GM12865 (cell line): Measurements from ENCODE around the gene FAM229A.

Experiments
- DNase-seq: peaks from one replicate; pipeline ENCODE4 v3.0.0; 2010; ENCODE audit warnings: low read depth
- H3K4me3 ChIP-seq: 2 replicates; pipeline ENCODE4 v1.5.1; 2011; ENCODE audit warnings: mild to moderate bottlenecking, low read depth, low read length, control low read depth
- TF ChIP-seq, protein P1 (sequence below): IDR thresholded peaks from 2 replicates; pipeline ENCODE4 v1.5.1; 2011; ENCODE audit warnings: low read length, control low read depth, low read depth, inconsistent platforms; ENCODE audit not compliant: insufficient read depth; ENCODE audit errors: missing control alignments

The FAM229A gene

DNA sequence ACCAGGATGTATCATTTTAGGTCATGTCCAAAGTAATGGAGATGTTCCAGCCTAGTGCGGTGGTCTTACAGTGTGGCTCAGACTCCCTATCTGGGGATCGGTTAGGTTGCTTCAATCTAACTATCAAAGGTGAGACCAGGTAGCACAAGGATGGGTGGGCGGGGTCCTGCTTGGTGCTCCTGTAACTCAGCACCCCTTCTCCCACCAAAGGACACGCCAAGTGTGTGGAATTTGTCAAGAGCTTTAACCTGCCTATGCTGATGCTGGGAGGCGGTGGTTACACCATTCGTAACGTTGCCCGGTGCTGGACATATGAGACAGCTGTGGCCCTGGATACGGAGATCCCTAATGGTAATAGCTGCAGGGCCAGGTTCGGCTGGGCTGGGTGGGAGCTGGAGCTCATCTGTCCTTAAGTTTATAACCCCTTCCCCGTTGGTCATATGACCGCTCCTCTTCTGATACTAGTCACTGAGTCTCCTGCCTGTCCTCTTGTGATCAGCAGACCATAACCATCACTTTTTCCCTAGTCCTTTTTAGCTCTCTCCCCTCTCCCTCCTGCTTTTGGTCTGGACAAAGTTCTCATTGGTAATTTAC lies 31.6 kb downstream of the FAM229A start:
- no peak overlapping the region for H3K4me3 ChIP-seq
- no peak for DNase-seq
- TF ChIP-seq, protein P1, sequence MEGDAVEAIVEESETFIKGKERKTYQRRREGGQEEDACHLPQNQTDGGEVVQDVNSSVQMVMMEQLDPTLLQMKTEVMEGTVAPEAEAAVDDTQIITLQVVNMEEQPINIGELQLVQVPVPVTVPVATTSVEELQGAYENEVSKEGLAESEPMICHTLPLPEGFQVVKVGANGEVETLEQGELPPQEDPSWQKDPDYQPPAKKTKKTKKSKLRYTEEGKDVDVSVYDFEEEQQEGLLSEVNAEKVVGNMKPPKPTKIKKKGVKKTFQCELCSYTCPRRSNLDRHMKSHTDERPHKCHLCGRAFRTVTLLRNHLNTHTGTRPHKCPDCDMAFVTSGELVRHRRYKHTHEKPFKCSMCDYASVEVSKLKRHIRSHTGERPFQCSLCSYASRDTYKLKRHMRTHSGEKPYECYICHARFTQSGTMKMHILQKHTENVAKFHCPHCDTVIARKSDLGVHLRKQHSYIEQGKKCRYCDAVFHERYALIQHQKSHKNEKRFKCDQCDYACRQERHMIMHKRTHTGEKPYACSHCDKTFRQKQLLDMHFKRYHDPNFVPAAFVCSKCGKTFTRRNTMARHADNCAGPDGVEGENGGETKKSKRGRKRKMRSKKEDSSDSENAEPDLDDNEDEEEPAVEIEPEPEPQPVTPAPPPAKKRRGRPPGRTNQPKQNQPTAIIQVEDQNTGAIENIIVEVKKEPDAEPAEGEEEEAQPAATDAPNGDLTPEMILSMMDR, result no peak

DNA sequence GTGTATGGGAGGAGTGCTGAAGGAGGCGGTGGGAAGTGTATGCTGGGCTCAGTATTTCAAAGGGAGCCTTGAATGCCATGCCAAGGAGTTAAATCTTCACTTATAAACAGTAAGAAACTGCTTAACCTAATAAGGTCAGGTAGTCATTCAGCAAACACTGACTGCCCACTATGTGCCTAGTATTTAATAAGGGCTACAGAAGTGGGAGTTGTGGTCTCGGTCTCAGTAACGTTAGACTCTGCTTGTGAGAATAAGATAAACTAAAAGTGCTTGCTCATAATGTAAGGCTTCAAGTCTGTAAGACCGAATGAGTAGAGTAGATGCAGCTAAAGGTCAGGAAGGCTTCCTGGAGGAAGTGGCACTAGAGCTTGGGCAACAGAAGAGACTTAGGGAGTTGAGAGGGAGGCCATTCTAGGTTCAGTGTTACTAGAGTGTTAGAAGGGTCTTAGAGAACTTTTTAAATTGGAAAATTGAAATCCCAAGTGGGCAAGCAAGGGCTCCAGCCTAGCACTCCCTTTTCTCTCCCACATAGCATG lies 32.3 kb downstream of the FAM229A start:
- no peak overlapping the region for H3K4me3 ChIP-seq

DNA sequence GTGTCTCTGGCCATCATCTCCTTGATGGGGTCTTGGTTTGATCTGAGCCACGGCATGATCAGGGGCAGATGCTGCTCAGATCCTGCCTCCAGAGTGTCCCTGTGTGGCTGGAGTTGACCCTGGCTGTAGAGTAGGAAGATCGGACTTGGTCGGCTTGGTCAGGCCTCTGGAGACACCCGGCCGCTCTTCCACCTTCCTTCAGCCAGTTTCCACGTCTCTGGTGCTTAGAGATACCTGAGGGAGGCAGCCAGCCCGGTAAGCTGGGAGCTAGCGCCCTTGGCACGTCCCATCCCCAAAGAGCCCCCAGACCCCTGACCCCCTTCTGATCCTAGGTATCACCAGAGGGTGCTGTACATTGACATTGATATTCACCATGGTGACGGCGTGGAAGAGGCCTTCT lies 35.1 kb downstream of the FAM229A start:
- H3K4me3 ChIP-seq, result no peak overlapping the region
- DNase-seq, result no peak
- TF ChIP-seq, protein P1, result no peak

More for the DNA sequence above, 32.3 kb downstream of the FAM229A start:
- TF ChIP-seq, protein P1, result no peak
- no peak for DNase-seq

DNA sequence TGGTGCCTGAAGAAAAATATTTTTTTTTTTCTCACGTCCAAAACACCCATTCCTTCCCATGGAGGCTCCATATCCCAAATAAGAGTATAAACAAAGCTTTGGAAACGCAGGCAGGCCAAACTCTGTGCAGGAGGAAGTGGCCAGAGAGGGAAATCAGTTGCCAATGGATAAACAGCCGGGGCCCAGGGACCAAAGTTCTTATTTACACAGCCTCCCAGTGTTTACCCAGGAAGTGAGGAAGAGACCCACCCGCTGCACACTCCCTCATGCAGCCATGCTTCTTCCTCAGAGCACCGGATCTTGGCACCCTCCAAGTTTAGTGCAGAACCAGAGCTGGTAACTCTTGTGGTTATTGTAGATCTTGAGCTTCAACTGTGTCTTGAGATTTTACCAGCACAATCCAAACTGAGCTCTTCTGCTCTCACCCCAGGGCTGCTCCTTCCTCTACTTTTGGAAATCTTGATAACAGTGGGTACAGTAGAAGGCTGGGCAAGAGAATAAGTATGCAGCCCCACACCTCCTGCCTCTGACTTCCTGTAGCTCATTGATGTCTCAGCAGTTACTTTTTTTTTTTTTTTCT lies 40.5 kb downstream of the FAM229A start:
- TF ChIP-seq, protein P1, result no peak
- H3K4me3 ChIP-seq, result no peak overlapping the region
- DNase-seq, result no peak

DNA sequence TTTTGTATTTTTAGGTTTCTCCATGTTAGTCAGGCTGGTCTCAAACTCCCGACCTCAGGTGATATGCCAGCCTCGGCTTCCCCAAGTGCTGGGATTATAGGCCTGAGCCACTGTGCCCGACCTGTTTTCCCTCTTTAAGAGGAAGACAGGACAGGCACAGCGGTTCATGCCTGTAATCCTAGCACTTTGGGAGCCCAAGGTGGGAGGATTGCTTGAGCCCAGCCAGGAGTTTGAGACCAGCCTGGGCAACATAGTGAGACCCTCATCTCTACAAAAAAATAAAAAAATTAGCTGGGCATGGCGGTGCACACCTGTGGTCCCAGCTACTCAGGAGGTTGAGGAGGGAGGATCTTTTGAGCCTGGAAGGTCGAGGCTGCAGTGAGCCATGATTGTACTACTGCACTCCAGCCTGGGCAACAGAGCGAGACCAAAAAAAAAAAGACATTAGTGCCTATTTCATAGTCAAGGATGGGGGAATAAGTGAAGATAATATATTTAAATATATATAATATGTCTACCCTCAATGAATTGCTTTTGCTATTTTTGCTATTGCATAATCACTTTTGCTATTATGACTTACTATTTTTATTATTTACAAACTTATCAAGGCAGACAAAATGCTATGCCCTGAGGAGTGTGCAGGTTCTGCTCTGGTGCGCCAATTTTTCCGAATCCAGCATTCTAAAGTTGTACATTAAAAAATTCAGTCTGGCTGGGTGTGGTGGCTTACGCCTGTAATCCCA lies 44.0 kb downstream of the FAM229A start:
- DNase-seq, result no peak
- TF ChIP-seq, protein P1, result no peak
- no peak overlapping the region for H3K4me3 ChIP-seq

DNA sequence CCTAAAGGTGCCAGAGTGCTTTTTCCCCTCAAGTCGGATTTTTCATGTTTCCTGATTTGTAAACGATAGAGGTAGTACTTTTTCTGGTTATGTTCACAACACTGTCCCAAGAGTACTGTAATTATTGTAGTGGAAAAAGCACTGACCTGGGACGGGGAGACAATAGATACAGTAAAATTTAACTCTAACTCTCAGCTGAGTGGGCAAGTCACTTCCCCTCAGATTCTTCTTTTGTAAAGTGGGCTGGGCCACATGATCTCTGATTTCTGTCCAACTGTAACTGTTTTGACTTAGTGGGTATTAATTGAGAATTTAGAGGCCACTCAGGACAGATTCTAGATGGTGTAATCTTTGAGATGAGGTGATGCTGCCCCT lies 45.4 kb downstream of the FAM229A start:
- TF ChIP-seq, protein P1, result no peak

More for the DNA sequence above, 45.4 kb downstream of the FAM229A start:
- no peak overlapping the region for H3K4me3 ChIP-seq
- no peak for DNase-seq
